Activated naive CD4-positive, alpha-beta T cell treated with anti-CD3 and anti-CD28 coated beads, Interleukin-2, amount 10 ng/mL, durations not matched to agents 5 hours and 36 hours (primary cell): ENCODE results near the gene HSPA1A. TPM values are rescaled to one million over a fixed set of nuclear protein-coding genes. Genes with fewer than 3 reads are reported as not detected.

Experiments
- total RNA-seq, 2 experiments: library from RNA; stranded (reverse); gene quantifications; one replicate each; pipeline ENCODE4 v1.2.3, GENCODE V29; 2021

Gene HSPA1A
- 10 to 100 TPM; 75.8 to 83.8 TPM for total RNA-seq

GRCh38 chr6:31815025-31815838 lies at the start of gene HSPA1A, which contains the start of gene HSPA1L:
HSPA1A (plus strand) TSS chr6:31815543; CDS start chr6:31815757, 214 bp downstream.
HSPA1L (minus strand) TSS chr6:31815283; CDS start chr6:31811972, 3,311 bp downstream.

GRCh38 chr6:31776989-31777666 lies 38.2 kb upstream of the HSPA1A start, which contains the start of gene VWA7:
VWA7 (minus strand) TSS chr6:31777328; CDS start chr6:31776779, 549 bp downstream.

GRCh38 chr6:31795616-31796298 lies 19.6 kb upstream of the HSPA1A start, which contains the start of gene VARS1:
VARS1 (minus strand) TSS chr6:31795752; CDS start chr6:31795217, 535 bp downstream.

GRCh38 chr6:31806470-31807272 lies 8.7 kb upstream of the HSPA1A start, which contains the start of gene LSM2:
LSM2 (minus strand) TSS chr6:31806966; CDS start chr6:31806757, 209 bp downstream.

GRCh38 chr6:31827286-31828079 lies 12.1 kb downstream of the HSPA1A start, which contains the start of gene HSPA1B:
HSPA1B (plus strand) TSS chr6:31827738; CDS start chr6:31827951, 213 bp downstream.

GRCh38 chr6:31862344-31863235 lies 47.2 kb downstream of the HSPA1A start, which contains the start of gene NEU1:
NEU1 (minus strand) TSS chr6:31862821; CDS start chr6:31862776, 45 bp downstream.

Other genes starting within 250 kb of the HSPA1A start
- 10 to 100 TPM; 29.6 TPM for gene LTA, start 243.3 kb upstream of the HSPA1A start, total RNA-seq
- 10 to 100 TPM; 51.3 to 53.4 TPM for gene TNF, start 240.0 kb upstream of the HSPA1A start, total RNA-seq
- 1,000 to 10,000 TPM; 1,438 to 1,452 TPM for gene LTB, start 233.1 kb upstream of the HSPA1A start, total RNA-seq
- 10 to 100 TPM; 67.8 to 71.0 TPM for gene LST1, start 229.3 kb upstream of the HSPA1A start, total RNA-seq
- gene NCR3, start 222.5 kb upstream of the HSPA1A start, total RNA-seq: 10 to 100 TPM; 27.6 to 28.8 TPM
- 10 to 100 TPM; 45.4 to 46.1 TPM for gene AIF1, start 200.3 kb upstream of the HSPA1A start, total RNA-seq
- gene PRRC2A, start 194.8 kb upstream of the HSPA1A start, total RNA-seq: 100 to 1,000 TPM; 210 to 211 TPM
- 100 to 1,000 TPM; 278 to 280 TPM for gene BAG6, start 162.9 kb upstream of the HSPA1A start, total RNA-seq
- 1 to 10 TPM; 3.8 to 3.9 TPM for gene APOM, start 159.6 kb upstream of the HSPA1A start, total RNA-seq
- gene C6orf47, start 154.8 kb upstream of the HSPA1A start, total RNA-seq: 10 to 100 TPM; 23.6 to 24.2 TPM
- 10 to 100 TPM; 26.4 to 29.1 TPM for gene GPANK1, start 150.5 kb upstream of the HSPA1A start, total RNA-seq
- gene CSNK2B, start 149.5 kb upstream of the HSPA1A start, total RNA-seq: 100 to 1,000 TPM; 181 to 195 TPM
- gene LY6G5B, start 145.6 kb upstream of the HSPA1A start, total RNA-seq: 10 to 100 TPM; 20.3 to 23.5 TPM
- 1 to 10 TPM; 1.8 to 2.2 TPM for gene LY6G5C, start 134.5 kb upstream of the HSPA1A start, total RNA-seq
- 10 to 100 TPM; 50.4 to 54.9 TPM for gene ABHD16A, start 112.2 kb upstream of the HSPA1A start, total RNA-seq
- not detected for gene LY6G6F, start 108.7 kb upstream of the HSPA1A start, total RNA-seq
- gene LY6G6D, start 100.2 kb upstream of the HSPA1A start, total RNA-seq: not detected
- not detected for gene LY6G6C, start 93.8 kb upstream of the HSPA1A start, total RNA-seq
- gene MPIG6B, start 92.2 kb upstream of the HSPA1A start, total RNA-seq: under 1 TPM; 0.22 to 0.43 TPM
- gene DDAH2, start 86.2 kb upstream of the HSPA1A start, total RNA-seq: 10 to 100 TPM; 18.1 to 18.9 TPM
- 100 to 1,000 TPM; 534 to 538 TPM for gene CLIC1, start 79.0 kb upstream of the HSPA1A start, total RNA-seq
- 10 to 100 TPM; 47.4 to 47.7 TPM for gene MSH5, start 75.5 kb upstream of the HSPA1A start, total RNA-seq
- 10 to 100 TPM; 11.3 to 12.0 TPM for gene SAPCD1, start 52.9 kb upstream of the HSPA1A start, total RNA-seq
- gene VWA7, start 38.2 kb upstream of the HSPA1A start, total RNA-seq: 1 to 10 TPM; 3.8 to 3.9 TPM
- gene VARS1, start 19.8 kb upstream of the HSPA1A start, total RNA-seq: 10 to 100 TPM; 74.6 to 79.2 TPM
- gene LSM2, start 8.6 kb upstream of the HSPA1A start, total RNA-seq: 10 to 100 TPM; 72.5 to 75.6 TPM
- 1 to 10 TPM; 3.7 to 3.8 TPM for gene HSPA1L, start 260 bp upstream of the HSPA1A start, total RNA-seq
- gene HSPA1B, start 12.2 kb downstream of the HSPA1A start, total RNA-seq: 10 to 100 TPM; 35.5 to 35.9 TPM
- 10 to 100 TPM; 23.4 to 23.7 TPM for gene NEU1, start 47.3 kb downstream of the HSPA1A start, total RNA-seq
- not detected for gene SLC44A4, start 63.5 kb downstream of the HSPA1A start, total RNA-seq
- 10 to 100 TPM; 60.9 to 61.4 TPM for gene EHMT2, start 82.2 kb downstream of the HSPA1A start, total RNA-seq
- 1 to 10 TPM; 1.5 to 2.4 TPM for gene ZBTB12, start 86.5 kb downstream of the HSPA1A start, total RNA-seq
- gene C2, start 112.2 kb downstream of the HSPA1A start, total RNA-seq: under 1 TPM; 0.51 to 0.93 TPM
- not detected for gene CFB, start 130.6 kb downstream of the HSPA1A start, total RNA-seq
- gene NELFE, start 143.4 kb downstream of the HSPA1A start, total RNA-seq: 10 to 100 TPM; 60.9 to 61.7 TPM
- gene SKIC2, start 143.6 kb downstream of the HSPA1A start, total RNA-seq: 10 to 100 TPM; 71.6 to 77.8 TPM
- 10 to 100 TPM; 17.1 to 17.9 TPM for gene DXO, start 156.6 kb downstream of the HSPA1A start, total RNA-seq
- 1 to 10 TPM; 4.2 to 6.2 TPM for gene C4A, start 166.5 kb downstream of the HSPA1A start, total RNA-seq
- 1 to 10 TPM; 3.4 to 3.5 TPM for gene C4B, start 199.3 kb downstream of the HSPA1A start, total RNA-seq
- gene CYP21A2, start 222.9 kb downstream of the HSPA1A start, total RNA-seq: not detected